T-helper 2 cell treated with Interferon-gamma antibody and Interleukin-4, amounts not matched to agents 100 ng/mL and 5 ng/mL, for 36 hours (primary cell): ENCODE data around the gene TMPRSS2. TPM values are rescaled to one million over a fixed set of nuclear protein-coding genes. Genes with fewer than 3 reads are reported as not detected.
"Not testable (repeated sequence)": the region's sequence is repeated elsewhere in the genome, so short reads cannot be mapped to it uniquely, and the experiment has no call there.

ENCODE experiments used
- intact Hi-C: fragments of 100-400 bp; cut with micrococcal nuclease; formaldehyde crosslinking; loops from one replicate; pipeline ENCODE4 v1.15.1; 2023
- total RNA-seq: library from RNA; stranded (reverse); gene quantifications from 2 replicates; pipeline ENCODE4 v1.2.3, GENCODE V29; 2022

The TMPRSS2 gene
- total RNA-seq, 1 donor from 2014 or later = not detected

DNA sequence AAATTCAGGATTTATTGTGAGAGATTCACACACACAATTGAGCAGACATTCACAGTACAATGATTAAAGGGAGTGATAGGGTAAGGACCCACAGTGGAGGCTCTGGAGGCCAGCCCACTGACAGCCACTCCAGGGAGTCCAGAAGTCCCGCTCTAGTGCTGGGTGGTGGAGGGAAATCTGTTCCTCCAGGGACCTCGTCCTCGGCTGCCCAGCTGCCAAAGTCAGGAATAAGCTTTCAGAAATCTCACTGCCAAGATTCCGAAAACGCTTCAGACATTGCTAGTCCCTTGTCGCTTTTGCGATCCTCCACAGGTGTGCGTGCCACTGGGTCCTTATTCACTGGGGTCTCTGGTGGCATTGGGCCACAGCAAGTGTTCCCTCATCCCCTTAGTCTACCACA, 79.6 kb downstream of the TMPRSS2 start:
- intact Hi-C loops = no loop called here

DNA sequence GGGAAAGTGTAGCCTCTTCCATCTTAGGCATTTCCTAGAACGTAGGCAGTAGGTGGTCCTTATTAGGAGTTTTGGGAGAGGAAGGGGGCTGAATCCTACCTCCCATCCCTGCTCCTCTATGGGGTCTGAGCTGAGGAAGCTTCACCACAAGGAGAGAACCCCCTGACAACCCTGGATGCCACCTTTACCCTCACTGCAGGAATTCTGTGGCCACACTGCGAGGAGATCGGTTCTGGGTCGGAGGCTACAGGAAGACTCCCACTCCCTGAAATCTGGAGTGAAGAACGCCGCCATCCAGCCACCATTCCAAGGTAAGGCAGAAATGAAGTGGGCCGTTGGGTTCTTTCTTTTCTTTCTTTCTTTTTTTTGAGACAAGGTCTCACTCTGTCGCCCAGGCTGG, 80.4 kb downstream of the TMPRSS2 start:
- intact Hi-C loops = no loop called here

DNA sequence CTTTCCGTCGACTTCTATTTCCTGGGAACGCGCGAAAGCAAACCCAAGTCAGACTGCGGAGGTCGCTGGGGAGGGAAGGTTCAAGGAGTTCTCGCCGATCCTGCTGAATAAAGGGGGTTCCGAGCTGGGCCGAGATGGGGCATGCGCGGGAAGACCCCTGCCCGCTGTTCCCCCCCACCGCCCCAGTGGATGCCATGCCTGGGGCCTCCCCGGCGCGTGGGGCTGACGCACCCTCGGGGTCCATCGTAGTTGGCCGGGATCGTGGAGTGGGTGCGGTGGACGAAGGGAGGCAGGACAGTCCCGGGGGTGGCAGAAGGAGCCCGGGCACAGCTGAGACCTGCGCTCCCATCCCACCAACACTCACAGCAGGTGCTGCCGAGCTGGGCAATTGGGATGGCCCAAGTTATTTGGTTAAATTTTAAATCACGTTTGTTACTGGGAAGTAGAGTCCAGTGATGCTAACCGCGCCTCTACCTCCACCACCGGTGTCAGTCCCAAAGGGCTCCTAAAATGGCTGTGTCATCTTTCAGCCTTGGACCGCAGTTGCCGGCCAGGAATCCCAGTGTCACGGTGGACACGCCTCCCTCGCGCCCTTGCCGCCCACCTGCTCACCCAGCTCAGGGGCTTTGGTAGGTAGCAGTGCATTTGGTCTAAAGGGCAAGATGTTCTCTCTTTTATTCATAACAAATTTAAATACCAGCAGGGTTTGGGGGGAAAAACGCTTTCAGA, 81.1 kb downstream of the TMPRSS2 start:
- intact Hi-C loops = loop anchor here (1.0 kb wide), 1 partner anchor 65 kb away; the partner anchor contains the start of gene MX2

DNA sequence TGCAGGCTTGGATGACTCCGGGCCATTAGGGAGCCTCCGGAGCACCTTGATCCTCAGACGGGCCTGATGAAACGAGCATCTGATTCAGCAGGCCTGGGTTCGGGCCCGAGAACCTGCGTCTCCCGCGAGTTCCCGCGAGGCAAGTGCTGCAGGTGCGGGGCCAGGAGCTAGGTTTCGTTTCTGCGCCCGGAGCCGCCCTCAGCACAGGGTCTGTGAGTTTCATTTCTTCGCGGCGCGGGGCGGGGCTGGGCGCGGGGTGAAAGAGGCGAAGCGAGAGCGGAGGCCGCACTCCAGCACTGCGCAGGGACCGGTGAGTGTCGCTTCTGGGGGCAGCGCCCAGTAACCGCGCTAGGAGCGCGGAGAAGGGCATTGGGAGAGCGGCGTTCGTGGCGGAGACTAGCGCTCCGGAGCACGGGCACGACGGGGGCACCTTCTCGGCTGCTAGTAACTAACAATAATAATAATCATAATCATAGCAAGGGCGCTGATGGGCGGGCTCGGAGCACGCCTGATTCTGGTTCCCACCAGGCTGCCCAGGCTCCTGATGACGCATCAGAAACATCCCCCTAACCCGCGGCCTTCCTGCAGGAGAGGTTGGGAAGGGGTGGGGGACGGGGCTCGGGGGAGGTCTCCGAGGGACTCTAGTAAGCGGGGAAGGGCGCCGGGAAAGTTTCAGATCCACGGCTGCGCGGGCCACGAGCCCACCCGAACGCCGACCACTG, 81.8 kb downstream of the TMPRSS2 start, which contains the start of gene MX1:
Gene MX1, plus strand, starts transcription at position 286 of the 722 bp plus-strand sequence. CDS start 5,832 bp downstream, outside the sequence.
- intact Hi-C loops = loop anchor here (1.0 kb wide), 1 partner anchor 64 kb away; the partner anchor contains the start of gene MX2

GRCh38 chr21:41425588-41425953, 82.4 kb downstream of the TMPRSS2 start:
- intact Hi-C loops = no loop called here

GRCh38 chr21:41423305-41423636, 84.7 kb downstream of the TMPRSS2 start:
- intact Hi-C loops = loop anchor here (1.0 kb wide), 1 partner anchor 12 kb away; no protein-coding TSS in a partner anchor

- intact Hi-C loops = loop anchor here (1.0 kb wide), 1 partner anchor 11 kb away; no protein-coding TSS in a partner anchor
These were observed 85.2 kb downstream of the TMPRSS2 start for GRCh38 chr21:41422546-41423304.

GRCh38 chr21:41420998-41421397, 87.0 kb downstream of the TMPRSS2 start:
- intact Hi-C loops = not testable (repeated sequence)

- intact Hi-C loops = no loop called here
These were observed 87.8 kb downstream of the TMPRSS2 start for GRCh38 chr21:41419921-41420862.

DNA sequence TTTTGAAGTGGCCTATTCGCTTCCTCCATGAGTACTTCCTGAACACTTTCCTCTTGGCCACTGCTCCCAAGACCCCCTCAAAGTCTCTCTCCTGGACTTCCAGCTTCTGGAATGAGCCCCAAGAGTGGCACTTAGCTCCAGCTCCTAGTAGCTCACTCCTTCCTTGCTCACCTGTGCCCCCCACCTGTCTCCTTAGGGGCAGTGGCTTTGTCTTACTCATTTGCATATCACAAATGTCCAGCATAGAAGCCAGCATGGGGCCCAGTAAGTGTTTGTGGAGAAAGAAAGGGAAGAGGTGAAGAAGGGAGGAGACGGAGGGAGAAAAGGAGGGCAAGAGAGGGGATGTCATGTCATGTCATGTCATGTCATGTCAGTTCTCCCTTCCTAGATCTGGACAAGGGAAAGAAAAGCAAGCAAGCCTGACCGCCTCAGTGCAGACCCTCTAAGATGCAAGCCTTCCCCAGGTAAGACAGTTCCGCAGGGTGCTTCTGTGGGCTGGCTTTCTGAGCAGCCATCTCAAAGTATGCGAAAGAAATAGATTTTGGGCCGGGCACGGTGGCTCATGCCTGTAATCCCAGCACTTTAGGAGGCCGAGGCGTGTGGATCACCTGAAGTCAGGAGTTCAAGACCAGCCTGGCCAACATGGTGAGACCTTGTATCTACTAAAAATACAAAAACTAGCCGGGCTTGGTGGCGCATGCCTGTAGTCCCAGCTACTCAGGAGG, 88.8 kb downstream of the TMPRSS2 start:
- intact Hi-C loops = no loop called here

GRCh38 chr21:41418393-41418792, 89.6 kb downstream of the TMPRSS2 start:
- intact Hi-C loops = no loop called here

DNA sequence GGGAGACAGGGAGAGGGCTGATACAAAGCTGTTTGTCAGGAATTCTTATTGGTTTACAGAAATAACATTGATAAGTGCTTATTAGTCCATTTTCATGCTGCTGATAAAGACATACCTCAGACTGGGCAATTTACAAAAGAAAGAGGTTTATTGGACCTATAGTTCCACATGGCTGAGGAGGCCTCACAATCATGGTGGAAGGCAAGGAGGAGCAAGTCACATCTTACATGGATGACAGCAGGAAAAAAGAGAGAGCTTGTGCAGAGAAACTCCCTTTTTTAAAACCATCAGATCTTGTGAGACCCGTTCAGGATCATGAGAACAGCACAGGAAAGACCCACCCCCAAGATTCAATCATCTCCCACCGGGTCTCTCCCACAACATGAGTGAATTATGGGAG, 90.5 kb downstream of the TMPRSS2 start:
- intact Hi-C loops = not testable (repeated sequence)

Other genes with a start within 250 kb of the TMPRSS2 start
- not detected in 2 replicates for gene FAM3B, start 191.4 kb downstream of the TMPRSS2 start, total RNA-seq
- 30.3 and 31.1 TPM in 2 replicates for gene MX2, start 146.1 kb downstream of the TMPRSS2 start, total RNA-seq
- 155 and 163 TPM in 2 replicates for gene MX1, start 81.9 kb downstream of the TMPRSS2 start, total RNA-seq